Liver (tissue), 9 donors: ENCODE measurements around the gene SORCS2. TPM values are rescaled to one million over a fixed set of nuclear protein-coding genes. Genes with fewer than 3 reads are reported as not detected.

Experiments used
- DNase-seq: peaks from one replicate; pipeline ENCODE4 v3.0.0-alpha.2; 2017; ENCODE audit warnings: low spot score
- H3K27ac ChIP-seq, 2 donors: one replicate each; pipeline ENCODE4 v1.7.0; 2013; ENCODE audit warnings: inconsistent platforms in 2 of 2, low read length in 2 of 2, control low read depth in 1 of 2, low read depth in 1 of 2, mild to moderate bottlenecking in 1 of 2
- H3K27me3 ChIP-seq, 4 donors: one replicate each; pipeline versions ENCODE4 v1.6.1 to v1.7.0; 2013; ENCODE audit warnings: low read length in 3 of 4, inconsistent platforms in 1 of 4, mild to moderate bottlenecking in 1 of 4, moderate library complexity in 1 of 4; ENCODE audit not compliant: control insufficient read depth in 4 of 4, insufficient read depth in 4 of 4
- H3K36me3 ChIP-seq, 4 donors: one replicate each; pipeline versions ENCODE4 v1.6.1 to v1.7.0; 2013; ENCODE audit warnings: low read length in 3 of 4, mild to moderate bottlenecking in 3 of 4, low read depth in 1 of 4, moderate library complexity in 1 of 4; ENCODE audit not compliant: control insufficient read depth in 4 of 4, insufficient read depth in 3 of 4
- H3K4me1 ChIP-seq, 4 donors: one replicate each; pipeline versions ENCODE4 v1.6.1 to v1.7.0; 2013; ENCODE audit warnings: low read length in 3 of 4, mild to moderate bottlenecking in 3 of 4, moderate library complexity in 1 of 4; ENCODE audit not compliant: control insufficient read depth in 4 of 4, insufficient read depth in 4 of 4
- H3K4me3 ChIP-seq, 3 donors: one replicate each; pipeline versions ENCODE4 v1.6.1 to v1.7.0; 2013; ENCODE audit warnings: low read length in 3 of 3, control low read depth in 1 of 3, low read depth in 1 of 3, mild to moderate bottlenecking in 1 of 3
- H3K9ac ChIP-seq, 2 donors: one replicate each; pipeline ENCODE4 v1.7.0; 2013; ENCODE audit warnings: low read length in 2 of 2, mild to moderate bottlenecking in 2 of 2, moderate library complexity in 2 of 2, control low read depth in 1 of 2, low read depth in 1 of 2
- H3K9me3 ChIP-seq, 4 donors: one replicate each; pipeline versions ENCODE4 v1.6.1 to v1.7.0; 2013; ENCODE audit warnings: low read length in 3 of 4; ENCODE audit not compliant: control insufficient read depth in 4 of 4
- ATF3 ChIP-seq: IDR thresholded peaks from 2 replicates; pipeline ENCODE4 v1.6.1; 2016; ENCODE audit warnings: antibody characterized with exemption
- CTCF ChIP-seq: fragments of 150-350 bp; IDR thresholded peaks from 2 replicates; pipeline ENCODE4 v1.5.1; 2017; ENCODE audit warnings: improper control_type of control experiment, low read depth, low read length; ENCODE audit not compliant: missing input control
- EGR1 ChIP-seq, 2 donors: IDR thresholded peaks; 2 replicates each; pipeline ENCODE4 v1.6.1; 2016 to 2018; ENCODE audit warnings: antibody characterized with exemption in 2 of 2, low read depth in 2 of 2
- FOXA1 ChIP-seq: IDR thresholded peaks from 2 replicates; pipeline ENCODE4 v1.6.1; 2016; ENCODE audit warnings: antibody characterized with exemption
- FOXA2 ChIP-seq: IDR thresholded peaks from 2 replicates; pipeline ENCODE4 v1.6.1; 2016; ENCODE audit warnings: antibody characterized with exemption
- GABPA ChIP-seq, 2 donors: IDR thresholded peaks in 1 of 2; conservative IDR thresholded peaks in 1 of 2; 2 replicates each; pipeline ENCODE4 v1.6.1; 2016; ENCODE audit warnings: antibody characterized with exemption in 2 of 2, mild to moderate bottlenecking in 1 of 2, moderate library complexity in 1 of 2
- HNF4A ChIP-seq, 2 donors: conservative IDR thresholded peaks; 2 replicates each; pipeline ENCODE4 v1.6.1; 2016; ENCODE audit warnings: antibody characterized with exemption in 2 of 2, mild to moderate bottlenecking in 2 of 2
- HNF4G ChIP-seq: IDR thresholded peaks from 2 replicates; pipeline ENCODE4 v1.6.1; 2016; ENCODE audit warnings: antibody characterized with exemption
- JUND ChIP-seq, 2 donors: IDR thresholded peaks; 2 replicates each; pipeline ENCODE4 v1.6.1; 2016; ENCODE audit warnings: antibody characterized with exemption in 2 of 2
- NR2F2 ChIP-seq: IDR thresholded peaks from 2 replicates; pipeline ENCODE4 v1.6.1; 2016; ENCODE audit warnings: antibody characterized with exemption
- RAD21 ChIP-seq, 2 donors: IDR thresholded peaks; 2 replicates each; pipeline ENCODE4 v1.6.1; 2016; ENCODE audit warnings: antibody characterized with exemption in 2 of 2, mild to moderate bottlenecking in 2 of 2
- RXRA ChIP-seq, 2 donors: IDR thresholded peaks; 2 replicates each; pipeline ENCODE4 v1.6.1; 2017 to 2018; ENCODE audit warnings: antibody characterized with exemption in 2 of 2, mild to moderate bottlenecking in 1 of 2
- SP1 ChIP-seq: IDR thresholded peaks from 2 replicates; pipeline ENCODE4 v1.6.1; 2018; ENCODE audit warnings: antibody characterized with exemption, mild to moderate bottlenecking
- TAF1 ChIP-seq: conservative IDR thresholded peaks from 2 replicates; pipeline ENCODE4 v1.6.1; 2016; ENCODE audit warnings: antibody characterized with exemption, mild to moderate bottlenecking
- YY1 ChIP-seq: IDR thresholded peaks from 2 replicates; pipeline ENCODE4 v1.6.1; 2016; ENCODE audit warnings: antibody characterized with exemption, mild to moderate bottlenecking
- WGBS: extraction: QIAGEN DNeasy Blood & Tissue Kit; methylation state at CpG from one replicate; pipeline ENCODE4 v1.1.7; 2013; 5-methylcytosine and 5-hydroxymethylcytosine counted together
- polyA plus RNA-seq, 2 donors: library from polyadenylated mRNA; stranded (reverse) in 1 of 2; unstranded in 1 of 2; fragments of 200-250 nt in 1 of 2; fragments of >200 nt in 1 of 2; fragmentation: Nextera tagmentation in 1 of 2; extraction: Ambion mirVana in 1 of 2; gene quantifications; one replicate each; pipeline versions ENCODE4 v1.2.1 to v1.2.3, GENCODE V29; 2013 to 2015
- total RNA-seq, 2 donors: library from RNA; depleted of rRNA; stranded (reverse); fragments of >200 nt; gene quantifications; one replicate each; pipeline ENCODE4 v1.2.3, GENCODE V29; 2014
- TF ChIP-seq, protein P1 (sequence below): IDR thresholded peaks from 2 replicates; pipeline ENCODE4 v1.6.1; 2016; ENCODE audit warnings: antibody characterized with exemption
- TF ChIP-seq, protein P2 (sequence below): IDR thresholded peaks from 2 replicates; pipeline ENCODE4 v1.6.1; 2016; ENCODE audit warnings: antibody characterized with exemption, mild to moderate bottlenecking
- TF ChIP-seq, protein P3 (sequence below): IDR thresholded peaks from 2 replicates; pipeline ENCODE4 v1.6.1; 2016; ENCODE audit warnings: antibody characterized with exemption
- donor health status: healthy.
- donor health status: healthy.
- donor health status: healthy.
- donor health status: healthy.
- donor health status: healthy.

Gene SORCS2
- total and polyA plus RNA-seq, 4 donors: 0.10 to 1.4 (median 0.92) TPM

- TF ChIP-seq, protein P1, sequence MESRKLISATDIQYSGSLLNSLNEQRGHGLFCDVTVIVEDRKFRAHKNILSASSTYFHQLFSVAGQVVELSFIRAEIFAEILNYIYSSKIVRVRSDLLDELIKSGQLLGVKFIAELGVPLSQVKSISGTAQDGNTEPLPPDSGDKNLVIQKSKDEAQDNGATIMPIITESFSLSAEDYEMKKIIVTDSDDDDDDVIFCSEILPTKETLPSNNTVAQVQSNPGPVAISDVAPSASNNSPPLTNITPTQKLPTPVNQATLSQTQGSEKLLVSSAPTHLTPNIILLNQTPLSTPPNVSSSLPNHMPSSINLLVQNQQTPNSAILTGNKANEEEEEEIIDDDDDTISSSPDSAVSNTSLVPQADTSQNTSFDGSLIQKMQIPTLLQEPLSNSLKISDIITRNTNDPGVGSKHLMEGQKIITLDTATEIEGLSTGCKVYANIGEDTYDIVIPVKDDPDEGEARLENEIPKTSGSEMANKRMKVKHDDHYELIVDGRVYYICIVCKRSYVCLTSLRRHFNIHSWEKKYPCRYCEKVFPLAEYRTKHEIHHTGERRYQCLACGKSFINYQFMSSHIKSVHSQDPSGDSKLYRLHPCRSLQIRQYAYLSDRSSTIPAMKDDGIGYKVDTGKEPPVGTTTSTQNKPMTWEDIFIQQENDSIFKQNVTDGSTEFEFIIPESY: no peak
Observed at GRCh38 chr4:7187168-7187535, 5.2 kb upstream of the SORCS2 start (continued).

DNA sequence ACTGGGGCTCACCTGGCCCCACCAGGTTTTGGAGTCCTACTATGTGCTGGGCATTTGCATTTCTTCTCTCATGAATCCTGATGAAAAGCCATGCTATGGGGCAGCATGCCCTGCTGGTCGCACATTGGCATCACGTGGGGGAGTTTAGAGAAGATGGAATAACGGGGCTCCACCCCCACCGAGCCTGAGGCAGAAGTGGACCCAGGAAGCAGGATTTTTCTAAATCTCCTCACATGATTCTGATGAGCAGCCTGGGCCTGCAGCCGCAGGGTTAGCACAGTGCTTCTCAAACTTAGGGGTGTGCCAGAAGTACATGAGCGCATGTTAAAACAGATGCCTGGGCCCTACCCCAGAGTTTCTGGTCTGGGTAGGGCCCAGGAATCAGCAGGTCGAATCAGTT, 4.6 kb upstream of the SORCS2 start:
- no peak overlapping the region for H3K9ac ChIP-seq
- H3K36me3 ChIP-seq: no peaks in the 10 kb centered on the region
- H3K4me1 ChIP-seq: peaks cover 0 to 4% (median 1%) of the 10 kb centered on the region in 4 donors
- 74% methylated on average over 7 of the region's 7 CpGs for WGBS
- no peak for DNase-seq
- no peaks in the 10 kb centered on the region for H3K9me3 ChIP-seq
- TF ChIP-seq, protein P2, sequence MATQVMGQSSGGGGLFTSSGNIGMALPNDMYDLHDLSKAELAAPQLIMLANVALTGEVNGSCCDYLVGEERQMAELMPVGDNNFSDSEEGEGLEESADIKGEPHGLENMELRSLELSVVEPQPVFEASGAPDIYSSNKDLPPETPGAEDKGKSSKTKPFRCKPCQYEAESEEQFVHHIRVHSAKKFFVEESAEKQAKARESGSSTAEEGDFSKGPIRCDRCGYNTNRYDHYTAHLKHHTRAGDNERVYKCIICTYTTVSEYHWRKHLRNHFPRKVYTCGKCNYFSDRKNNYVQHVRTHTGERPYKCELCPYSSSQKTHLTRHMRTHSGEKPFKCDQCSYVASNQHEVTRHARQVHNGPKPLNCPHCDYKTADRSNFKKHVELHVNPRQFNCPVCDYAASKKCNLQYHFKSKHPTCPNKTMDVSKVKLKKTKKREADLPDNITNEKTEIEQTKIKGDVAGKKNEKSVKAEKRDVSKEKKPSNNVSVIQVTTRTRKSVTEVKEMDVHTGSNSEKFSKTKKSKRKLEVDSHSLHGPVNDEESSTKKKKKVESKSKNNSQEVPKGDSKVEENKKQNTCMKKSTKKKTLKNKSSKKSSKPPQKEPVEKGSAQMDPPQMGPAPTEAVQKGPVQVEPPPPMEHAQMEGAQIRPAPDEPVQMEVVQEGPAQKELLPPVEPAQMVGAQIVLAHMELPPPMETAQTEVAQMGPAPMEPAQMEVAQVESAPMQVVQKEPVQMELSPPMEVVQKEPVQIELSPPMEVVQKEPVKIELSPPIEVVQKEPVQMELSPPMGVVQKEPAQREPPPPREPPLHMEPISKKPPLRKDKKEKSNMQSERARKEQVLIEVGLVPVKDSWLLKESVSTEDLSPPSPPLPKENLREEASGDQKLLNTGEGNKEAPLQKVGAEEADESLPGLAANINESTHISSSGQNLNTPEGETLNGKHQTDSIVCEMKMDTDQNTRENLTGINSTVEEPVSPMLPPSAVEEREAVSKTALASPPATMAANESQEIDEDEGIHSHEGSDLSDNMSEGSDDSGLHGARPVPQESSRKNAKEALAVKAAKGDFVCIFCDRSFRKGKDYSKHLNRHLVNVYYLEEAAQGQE: no peak
- TF ChIP-seq YY1: no peak
- no peak overlapping the region for H3K27ac ChIP-seq
- H3K27me3 ChIP-seq: peaks cover 0 to 11% (median 1%) of the 10 kb centered on the region in 4 donors
- no peak overlapping the region for H3K4me3 ChIP-seq

GRCh38 chr4:7189066-7189465, 3.3 kb upstream of the SORCS2 start:
- 68% methylated on average over 12 of the region's 12 CpGs for WGBS
- H3K9me3 ChIP-seq: no peaks in the 10 kb centered on the region

More at GRCh38 chr4:7189066-7189465, 3.3 kb upstream of the SORCS2 start:
- H3K36me3 ChIP-seq: no peaks in the 10 kb centered on the region
- no peak for TF ChIP-seq HNF4G
- TF ChIP-seq FOXA2: no peak
- TF ChIP-seq, protein P2: no peak
- TF ChIP-seq HNF4A (conservative IDR thresholded peaks at IDR 0.05): no peak
- no peak for TF ChIP-seq JUND (IDR thresholded peaks at IDR 0.05)
- no peak for TF ChIP-seq YY1
- no peak for TF ChIP-seq NR2F2
- TF ChIP-seq GABPA (IDR thresholded peaks at IDR 0.05 in 1 of 2, conservative IDR thresholded peaks at IDR 0.05 in 1 of 2): no peak
- TF ChIP-seq RXRA (IDR thresholded peaks at IDR 0.05): no peak
- no peak for TF ChIP-seq FOXA1
- TF ChIP-seq, protein P3, sequence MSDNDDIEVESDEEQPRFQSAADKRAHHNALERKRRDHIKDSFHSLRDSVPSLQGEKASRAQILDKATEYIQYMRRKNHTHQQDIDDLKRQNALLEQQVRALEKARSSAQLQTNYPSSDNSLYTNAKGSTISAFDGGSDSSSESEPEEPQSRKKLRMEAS: no peak
- TF ChIP-seq, protein P1: no peak
- TF ChIP-seq EGR1 (IDR thresholded peaks at IDR 0.05; ENCODE audit: low read depth in 2 of 2): no peak
- TF ChIP-seq TAF1: no peak
- no peak for TF ChIP-seq CTCF
- TF ChIP-seq ATF3: no peak
- TF ChIP-seq RAD21 (IDR thresholded peaks at IDR 0.05): no peak
- TF ChIP-seq SP1: no peak
- no peak overlapping the region for H3K9ac ChIP-seq
- no peak overlapping the region for H3K27ac ChIP-seq
- H3K4me1 ChIP-seq: peaks cover 6 to 18% (median 12%) of the 10 kb centered on the region in 4 donors
- peaks cover 0 to 11% (median 1%) of the 10 kb centered on the region in 4 donors for H3K27me3 ChIP-seq
- no peak overlapping the region for H3K4me3 ChIP-seq
- DNase-seq: no peak
